HepG2 (cell line): ENCODE results near the gene PIP4K2C. TPM values are rescaled to one million over a fixed set of nuclear protein-coding genes. Genes with fewer than 3 reads are reported as not detected.

Experiments used
- BCL3 ChIP-seq: sonication (generic); formaldehyde crosslinking; IDR thresholded peaks from 2 replicates; pipeline ENCODE4 v1.5.1; 2020; ENCODE audit warnings: mild to moderate bottlenecking, missing genetic modification reagents, moderate library complexity
- BCLAF1 ChIP-seq: fragments of 450-650 bp; IDR thresholded peaks from 2 replicates; pipeline ENCODE4 v1.6.1; 2017; ENCODE audit warnings: mild to moderate bottlenecking
- BHLHE40 ChIP-seq: IDR thresholded peaks from 2 replicates; pipeline ENCODE4 v1.6.1; 2011; ENCODE audit warnings: low read length, improper control_type of control experiment
- ETS1 ChIP-seq: sonication (generic); formaldehyde crosslinking; IDR thresholded peaks from 2 replicates; pipeline ENCODE4 v1.4.0; 2020; ENCODE audit warnings: missing genetic modification reagents
- JUND ChIP-seq: sonication (generic); formaldehyde crosslinking; IDR thresholded peaks from 2 replicates; pipeline ENCODE4 v1.8.0; 2022; ENCODE audit warnings: mild to moderate bottlenecking, missing genetic modification reagents
- KDM1A ChIP-seq: IDR thresholded peaks from 2 replicates; pipeline ENCODE4 v1.6.1; 2016; ENCODE audit warnings: missing compliant biosample characterization
- MYNN ChIP-seq: sonication (generic); formaldehyde crosslinking; IDR thresholded peaks from 2 replicates; pipeline ENCODE4 v1.4.0; 2020; ENCODE audit warnings: mild to moderate bottlenecking, low read depth, missing genetic modification reagents
- NFKB2 ChIP-seq: sonication (generic); formaldehyde crosslinking; IDR thresholded peaks from 2 replicates; pipeline ENCODE4 v1.4.0; 2020; ENCODE audit warnings: missing genetic modification reagents, borderline replicate concordance
- POLR2A ChIP-seq, 2 experiments: IDR thresholded peaks; 2 replicates each; pipeline ENCODE4 v1.6.1; 2011; ENCODE audit warnings: low read depth in 2 of 2, low read length in 2 of 2, mild to moderate bottlenecking in 1 of 2, moderate library complexity in 1 of 2; ENCODE audit not compliant: insufficient read depth in 1 of 2
- PRPF4 ChIP-seq: fragments of 200-400 bp; formaldehyde crosslinking; IDR thresholded peaks from 2 replicates; pipeline ENCODE4 v1.6.1; 2016; ENCODE audit warnings: low read length, low read depth; ENCODE audit not compliant: poor library complexity, severe bottlenecking
- ZBTB33 ChIP-seq: sonication (generic); formaldehyde crosslinking; IDR thresholded peaks from 2 replicates; pipeline ENCODE4 v1.4.0; 2020; ENCODE audit warnings: missing genetic modification reagents
- ZHX2 ChIP-seq, 2 experiments: sonication (generic) in 1 of 2; formaldehyde crosslinking in 1 of 2; IDR thresholded peaks; 2 replicates each; pipeline versions ENCODE4 v1.6.1 to v1.9.0; 2014 to 2022; ENCODE audit warnings: antibody characterized with exemption in 1 of 2, borderline replicate concordance in 1 of 2, inconsistent platforms in 1 of 2, low read depth in 1 of 2, missing genetic modification reagents in 1 of 2
- ZNF589 ChIP-seq: sonication (generic); formaldehyde crosslinking; conservative IDR thresholded peaks from 2 replicates; pipeline ENCODE4 v1.8.0; 2022; ENCODE audit warnings: mild to moderate bottlenecking, moderate library complexity, missing genetic modification reagents
- ZNF670 ChIP-seq: sonication (generic); formaldehyde crosslinking; IDR thresholded peaks from 2 replicates; pipeline ENCODE4 v1.8.0; 2022; ENCODE audit warnings: mild to moderate bottlenecking, missing genetic modification reagents, borderline replicate concordance
- ZSCAN29 ChIP-seq: sonication (generic); formaldehyde crosslinking; conservative IDR thresholded peaks from 2 replicates; pipeline ENCODE4 v1.4.0; 2020; ENCODE audit warnings: mild to moderate bottlenecking, missing genetic modification reagents
- polyA plus RNA-seq, 8 experiments: library from polyadenylated mRNA; depleted of rRNA in 3 of 8; stranded (reverse) in 7 of 8; unstranded in 1 of 8; fragments of >200 nt; fragmentation: Illumina TruSeq in 4 of 8; extraction: Trizol in 4 of 8; gene quantifications; 2 replicates each; pipeline versions ENCODE4 v1.2.1 to v1.2.3, GENCODE V29; 2011 to 2016; ENCODE audit warnings: low read depth in 4 of 8, missing spikeins in 1 of 8, mixed read lengths in 1 of 8; ENCODE audit not compliant: insufficient read depth in 1 of 8
- total RNA-seq, 5 experiments: library from RNA; depleted of rRNA; stranded (reverse); fragments of >200 nt; fragmentation: Illumina TruSeq; extraction: Trizol; gene quantifications; 2 replicates each; pipeline ENCODE4 v1.2.3, GENCODE V29; 2016; ENCODE audit warnings: low read depth in 1 of 5

The PIP4K2C gene
- total and polyA plus RNA-seq, 2 of the 13 experiments (the other 11 are each of a cell fraction or from before 2014, with no cell fraction given): 23.3 to 26.4 TPM

- TF ChIP-seq KDM1A (CRISPR knock-in tag): no peak
- TF ChIP-seq POLR2A (IDR thresholded peaks at IDR 0.05; ENCODE audit: insufficient read depth in 1 of 2, low read depth in 2 of 2, low read length in 2 of 2): no peak
- TF ChIP-seq NFKB2: no peak
- 0 out of 2 replicates have a peak, but pooled peaks have one; percentile 1 for TF ChIP-seq ZBTB33 (CRISPR knock-in tag)
- no peak for TF ChIP-seq ZSCAN29 (CRISPR knock-in tag)
- no peak for TF ChIP-seq ETS1
- TF ChIP-seq ZHX2 (IDR thresholded peaks at IDR 0.05; ENCODE audit: low read depth): no peak
- no peak for TF ChIP-seq ZHX2 (CRISPR knock-in tag; IDR thresholded peaks at IDR 0.05; ENCODE audit: borderline replicate concordance)
- no peak for TF ChIP-seq ZNF589 (CRISPR knock-in tag)
- peak; percentile 25; the same call in 1 of the 2 replicates for TF ChIP-seq BHLHE40
- TF ChIP-seq BCLAF1: no peak
- no peak for TF ChIP-seq JUND (CRISPR knock-in tag)
- no peak for TF ChIP-seq BCL3 (CRISPR knock-in tag)
- TF ChIP-seq PRPF4: no peak
- no peak for TF ChIP-seq MYNN (CRISPR knock-in tag)
- TF ChIP-seq ZNF670: no peak
Measured at GRCh38 chr12:57619434-57620244, 28.6 kb downstream of the PIP4K2C start (continued).
